Smooth muscle cell (in vitro differentiated cells): ENCODE data around the gene HTR4. TPM values are rescaled to one million over a fixed set of nuclear protein-coding genes. Genes with fewer than 3 reads are reported as not detected.

ENCODE experiments used
- DNase-seq: peaks from one replicate; lab custom pipeline; 2025; ENCODE audit not compliant: unreplicated experiment; lab: John Stamatoyannopoulos, UW
- H2AFZ ChIP-seq: fragments of 200-600 bp; sonication (generic); 2 replicates; pipeline ENCODE4 v1.6.0; 2016; ENCODE audit warnings: antibody characterized with exemption, low read depth, mild to moderate bottlenecking
- H3F3A ChIP-seq: fragments of 200-600 bp; sonication (generic); 2 replicates; pipeline ENCODE4 v1.6.0; 2017; ENCODE audit warnings: antibody characterized with exemption, low read depth
- H3K27ac ChIP-seq: fragments of 200-600 bp; sonication (generic); 2 replicates; pipeline ENCODE4 v1.5.1; 2016; ENCODE audit warnings: low read depth, mild to moderate bottlenecking
- H3K27me3 ChIP-seq: fragments of 200-600 bp; sonication (generic); 2 replicates; pipeline ENCODE4 v1.6.1; 2016; ENCODE audit warnings: low read depth, mild to moderate bottlenecking
- H3K36me3 ChIP-seq: fragments of 200-600 bp; sonication (generic); 2 replicates; pipeline ENCODE4 v1.5.1; 2016; ENCODE audit warnings: low read depth
- H3K4me1 ChIP-seq: fragments of 200-600 bp; sonication (generic); 2 replicates; pipeline ENCODE4 v1.5.1; 2016; ENCODE audit warnings: low read depth
- H3K4me2 ChIP-seq: fragments of 200-600 bp; sonication (generic); 2 replicates; pipeline ENCODE4 v1.6.0; 2016; ENCODE audit warnings: mild to moderate bottlenecking
- H3K4me3 ChIP-seq: fragments of 200-600 bp; sonication (generic); 2 replicates; pipeline ENCODE4 v1.5.1; 2016; ENCODE audit warnings: mild to moderate bottlenecking
- H3K79me2 ChIP-seq: fragments of 200-600 bp; sonication (generic); 2 replicates; pipeline ENCODE4 v1.6.0; 2016; ENCODE audit warnings: low read depth, mild to moderate bottlenecking
- H3K9ac ChIP-seq: fragments of 200-600 bp; sonication (generic); 2 replicates; pipeline ENCODE4 v1.6.0; 2016; ENCODE audit warnings: low read depth
- H3K9me3 ChIP-seq: fragments of 200-600 bp; sonication (generic); replicated peaks from 2 replicates; pipeline ENCODE4 v1.5.1; 2016; ENCODE audit warnings: low read depth
- H4K20me1 ChIP-seq: fragments of 200-600 bp; sonication (generic); 2 replicates; pipeline ENCODE4 v1.6.0; 2016; ENCODE audit warnings: low read depth
- WGBS: methylation state at CpG from one replicate; pipeline ENCODE4 v1.1.7; 2016; ENCODE audit warnings: low lambda C conversion rate; 5-methylcytosine and 5-hydroxymethylcytosine counted together
- polyA plus RNA-seq: library from polyadenylated mRNA; unstranded; fragments of >200 nt; fragmentation: Nextera tagmentation; extraction: Ambion mirVana; gene quantifications from 2 replicates; pipeline ENCODE4 v1.2.1, GENCODE V29; 2016
- total RNA-seq: library from RNA; depleted of rRNA; stranded (reverse); fragments of >200 nt; gene quantifications from 2 replicates; pipeline ENCODE4 v1.2.3, GENCODE V29; 2014
- TF ChIP-seq, protein P1 (sequence below): fragments of 200-600 bp; sonication (generic); IDR thresholded peaks from 2 replicates; pipeline ENCODE4 v1.5.1; 2017; ENCODE audit warnings: borderline replicate concordance, mild to moderate bottlenecking, antibody characterized with exemption; ENCODE audit not compliant: insufficient read depth, poor library complexity, severe bottlenecking

The HTR4 gene
- total and polyA plus RNA-seq, 2 experiments from 2014 or later: 0.09 TPM; not detected in 1

DNA sequence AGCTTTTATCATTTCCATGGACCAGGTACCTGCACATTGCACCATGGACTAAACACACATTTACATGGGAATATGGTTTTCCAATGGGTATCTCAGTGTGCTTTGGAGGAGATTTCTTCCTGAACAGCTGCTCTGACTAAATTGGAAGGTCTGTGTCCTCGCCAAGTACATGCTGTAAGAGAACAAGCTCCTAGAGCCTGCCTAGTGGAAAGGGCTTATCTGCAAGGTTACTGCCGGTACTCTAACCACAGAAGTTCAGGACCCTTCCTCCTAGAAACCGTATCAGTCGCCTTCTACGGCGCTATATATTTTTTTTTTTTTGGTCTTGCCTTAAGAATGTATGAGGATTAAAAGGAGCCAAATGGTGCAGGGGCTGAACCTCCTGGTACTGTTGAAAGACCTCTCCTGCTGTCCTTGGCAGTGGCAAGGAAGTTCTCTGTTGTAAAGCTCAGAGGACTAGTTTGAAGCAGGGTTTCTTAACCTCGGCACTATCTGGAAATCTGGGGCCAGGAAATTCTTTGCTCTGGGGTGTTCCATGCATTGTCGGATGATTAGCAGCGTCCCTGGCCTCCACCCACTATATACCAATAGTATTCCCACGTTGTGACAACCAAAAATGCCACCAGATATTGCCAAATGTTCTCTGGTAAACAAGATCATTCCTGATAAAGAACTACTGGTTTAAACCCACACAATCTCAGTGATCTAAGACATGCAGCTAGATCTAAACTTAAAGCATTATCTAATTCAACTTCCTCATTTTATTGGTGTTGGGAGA is 163.1 kb downstream of the HTR4 start:
- DNase-seq: no peak
- H3F3A ChIP-seq: no peaks in the 10 kb centered on the region
- peaks cover 35% of the 10 kb centered on the region for H3K27me3 ChIP-seq
- H3K9ac ChIP-seq: no peak overlapping the region
- H3K4me3 ChIP-seq: no peak overlapping the region
- H3K4me2 ChIP-seq: no peak overlapping the region
- WGBS: 51% methylated on average over 10 of the region's 10 CpGs
- no peak overlapping the region for H2AFZ ChIP-seq
- no peaks in the 10 kb centered on the region for H3K4me1 ChIP-seq
- no peak overlapping the region for H3K27ac ChIP-seq
- TF ChIP-seq, protein P1, sequence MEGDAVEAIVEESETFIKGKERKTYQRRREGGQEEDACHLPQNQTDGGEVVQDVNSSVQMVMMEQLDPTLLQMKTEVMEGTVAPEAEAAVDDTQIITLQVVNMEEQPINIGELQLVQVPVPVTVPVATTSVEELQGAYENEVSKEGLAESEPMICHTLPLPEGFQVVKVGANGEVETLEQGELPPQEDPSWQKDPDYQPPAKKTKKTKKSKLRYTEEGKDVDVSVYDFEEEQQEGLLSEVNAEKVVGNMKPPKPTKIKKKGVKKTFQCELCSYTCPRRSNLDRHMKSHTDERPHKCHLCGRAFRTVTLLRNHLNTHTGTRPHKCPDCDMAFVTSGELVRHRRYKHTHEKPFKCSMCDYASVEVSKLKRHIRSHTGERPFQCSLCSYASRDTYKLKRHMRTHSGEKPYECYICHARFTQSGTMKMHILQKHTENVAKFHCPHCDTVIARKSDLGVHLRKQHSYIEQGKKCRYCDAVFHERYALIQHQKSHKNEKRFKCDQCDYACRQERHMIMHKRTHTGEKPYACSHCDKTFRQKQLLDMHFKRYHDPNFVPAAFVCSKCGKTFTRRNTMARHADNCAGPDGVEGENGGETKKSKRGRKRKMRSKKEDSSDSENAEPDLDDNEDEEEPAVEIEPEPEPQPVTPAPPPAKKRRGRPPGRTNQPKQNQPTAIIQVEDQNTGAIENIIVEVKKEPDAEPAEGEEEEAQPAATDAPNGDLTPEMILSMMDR: no peak
- H3K9me3 ChIP-seq: no peaks in the 10 kb centered on the region
- H3K36me3 ChIP-seq: no peaks in the 10 kb centered on the region
- H4K20me1 ChIP-seq: no peaks in the 10 kb centered on the region
- no peaks in the 10 kb centered on the region for H3K79me2 ChIP-seq

DNA sequence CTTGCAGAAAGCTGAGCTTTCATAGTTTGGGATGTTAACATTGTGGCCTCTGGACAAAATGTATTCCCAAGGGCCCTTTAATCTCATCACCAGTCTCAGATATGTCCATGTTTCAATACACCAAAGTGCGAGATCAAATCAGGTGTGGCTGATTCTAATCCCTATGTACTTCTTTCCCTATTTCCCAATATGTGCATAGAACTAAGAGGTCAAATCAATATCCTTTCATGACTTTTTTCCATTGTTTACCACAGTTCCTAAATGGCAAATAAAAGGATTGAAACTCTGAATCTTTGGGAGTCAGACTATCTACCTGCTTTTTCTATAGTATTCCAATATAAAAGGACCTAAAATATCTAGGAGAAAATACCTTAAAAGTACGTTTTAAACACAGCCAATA is 165.6 kb downstream of the HTR4 start:
- H3K4me1 ChIP-seq: no peaks in the 10 kb centered on the region
- no peaks in the 10 kb centered on the region for H3K9me3 ChIP-seq
- no peaks in the 10 kb centered on the region for H3F3A ChIP-seq
- DNase-seq: no peak
- no peak overlapping the region for H3K4me3 ChIP-seq
- no peak overlapping the region for H3K9ac ChIP-seq
- H2AFZ ChIP-seq: no peak overlapping the region
- no peak overlapping the region for H3K27ac ChIP-seq
- H3K36me3 ChIP-seq: no peaks in the 10 kb centered on the region
- H3K4me2 ChIP-seq: no peak overlapping the region
- peaks cover 35% of the 10 kb centered on the region for H3K27me3 ChIP-seq
- 81% methylated on average over 2 of the region's 2 CpGs for WGBS
- TF ChIP-seq, protein P1: no peak
- H3K79me2 ChIP-seq: no peaks in the 10 kb centered on the region
- H4K20me1 ChIP-seq: no peaks in the 10 kb centered on the region

DNA sequence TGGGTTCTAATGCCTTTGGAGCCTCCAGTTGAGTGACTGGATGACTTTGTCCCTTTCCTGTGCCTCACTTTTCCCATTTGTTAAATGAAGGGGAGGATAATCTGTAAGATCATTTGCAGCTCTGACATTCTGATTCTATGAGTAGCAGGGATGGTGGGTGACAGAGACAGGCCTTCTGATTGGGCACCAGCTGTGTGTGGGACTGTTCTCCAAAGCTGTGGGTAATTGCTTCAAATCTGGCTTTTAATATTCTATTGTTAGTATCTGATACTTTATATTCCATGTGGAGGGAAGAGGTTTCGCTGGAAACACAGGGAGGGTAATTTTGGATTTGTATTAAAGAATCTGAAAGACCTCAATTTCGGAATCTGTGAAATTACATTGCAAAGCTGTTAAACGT is 167.9 kb downstream of the HTR4 start:
- Histone ChIP-seq H3K79me2 (no peaks in the 10 kb centered on the region), H3K4me2 (no peak overlapping the region), H2AFZ (no peak overlapping the region), H4K20me1 (no peaks in the 10 kb centered on the region), H3K27ac (no peak overlapping the region), H3K4me1 (no peaks in the 10 kb centered on the region), H3K4me3 (no peak overlapping the region), H3K36me3 (no peaks in the 10 kb centered on the region), H3K9ac (no peak overlapping the region), H3F3A (no peaks in the 10 kb centered on the region), H3K27me3 (peaks cover 35% of the 10 kb centered on the region), H3K9me3 (no peaks in the 10 kb centered on the region)
- 85% methylated on average over 3 of the region's 3 CpGs for WGBS
- TF ChIP-seq, protein P1: no peak
- DNase-seq: no peak

DNA sequence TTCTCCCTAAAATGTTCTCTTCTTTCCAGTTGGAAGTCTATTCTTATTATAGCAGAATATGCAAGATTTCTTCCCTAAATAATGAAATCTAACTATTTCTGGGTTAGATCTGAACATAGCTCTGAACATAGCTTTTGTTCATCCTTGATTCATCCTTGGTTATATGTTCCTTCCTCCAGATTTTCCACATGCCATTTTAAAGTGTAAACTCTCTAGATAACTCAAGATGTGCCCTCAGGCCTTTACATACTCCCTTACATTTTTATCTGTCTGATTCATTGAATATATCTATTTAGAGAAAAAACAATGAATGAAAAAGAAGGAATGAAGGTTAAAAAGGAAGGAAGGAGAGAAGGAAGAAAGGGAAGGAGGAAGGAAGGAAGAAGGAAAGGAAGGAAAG is 169.7 kb downstream of the HTR4 start:
- TF ChIP-seq, protein P1: no peak
- Histone ChIP-seq H3K4me2 (no peak overlapping the region), H3K36me3 (no peaks in the 10 kb centered on the region), H3K27me3 (peaks cover 27% of the 10 kb centered on the region), H2AFZ (no peak overlapping the region), H3K79me2 (no peaks in the 10 kb centered on the region), H3K4me3 (no peak overlapping the region), H3K27ac (no peak overlapping the region), H3K9ac (no peak overlapping the region), H4K20me1 (no peaks in the 10 kb centered on the region), H3K9me3 (no peaks in the 10 kb centered on the region), H3K4me1 (no peaks in the 10 kb centered on the region), H3F3A (no peaks in the 10 kb centered on the region)
- DNase-seq: no peak
